ENCODE data around the gene AP5Z1.

The AP5Z1 gene

GRCh38 chr7:4831723-4832495 lies 56.5 kb downstream of the AP5Z1 start:
- H3K27ac ChIP-seq: no peak overlapping the region
- ChIA-PET CTCF (interaction anchor here (0.7 kb wide), 1 partner anchor 221 kb away, joined by 4 read pairs; no protein-coding TSS in a partner anchor), POLR2A (ENCODE audit: low non-redundant PET) (no interaction called here)
- TF ChIP-seq CTCF (conservative IDR thresholded peaks at IDR 0.05; ENCODE audit: low read depth): no peak
- no peak for DNase-seq (ENCODE audit: low spot score)

DNA sequence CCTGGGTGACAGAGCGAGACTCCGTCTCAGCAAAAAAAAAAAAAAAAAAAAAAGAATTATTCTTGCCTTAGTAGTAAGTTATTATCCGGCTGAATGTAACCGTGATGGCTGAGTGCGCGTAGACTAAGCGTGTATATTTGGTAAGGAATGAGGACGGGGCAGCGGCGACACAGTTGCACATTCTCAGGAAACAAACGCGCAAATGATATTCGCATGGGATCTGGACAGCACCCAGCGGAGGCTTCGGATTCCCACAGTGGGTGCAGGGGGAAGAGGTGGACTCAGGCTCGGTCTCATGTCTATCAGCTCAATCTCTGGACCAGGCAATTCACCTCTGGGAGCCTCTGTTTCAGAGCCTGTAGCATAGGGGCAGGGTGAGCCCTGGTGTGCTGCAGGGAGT lies 57.3 kb downstream of the AP5Z1 start:
- no peak for TF ChIP-seq CTCF (conservative IDR thresholded peaks at IDR 0.05; ENCODE audit: low read depth)
- ChIA-PET POLR2A (ENCODE audit: low non-redundant PET) (no interaction called here), CTCF (no interaction called here)
- H3K27ac ChIP-seq: no peak overlapping the region
- DNase-seq (ENCODE audit: low spot score): no peak

- H3K27ac ChIP-seq: no peak overlapping the region
- no peak for DNase-seq (ENCODE audit: low spot score)
- ChIA-PET POLR2A (ENCODE audit: low non-redundant PET) (no interaction called here), CTCF (interaction anchor here (0.6 kb wide), 1 partner anchor 51 kb away, joined by 3 read pairs; no protein-coding TSS in a partner anchor)
- no peak for TF ChIP-seq CTCF (conservative IDR thresholded peaks at IDR 0.05; ENCODE audit: low read depth)
These were observed 57.8 kb downstream of the AP5Z1 start for GRCh38 chr7:4833176-4833575.

DNA sequence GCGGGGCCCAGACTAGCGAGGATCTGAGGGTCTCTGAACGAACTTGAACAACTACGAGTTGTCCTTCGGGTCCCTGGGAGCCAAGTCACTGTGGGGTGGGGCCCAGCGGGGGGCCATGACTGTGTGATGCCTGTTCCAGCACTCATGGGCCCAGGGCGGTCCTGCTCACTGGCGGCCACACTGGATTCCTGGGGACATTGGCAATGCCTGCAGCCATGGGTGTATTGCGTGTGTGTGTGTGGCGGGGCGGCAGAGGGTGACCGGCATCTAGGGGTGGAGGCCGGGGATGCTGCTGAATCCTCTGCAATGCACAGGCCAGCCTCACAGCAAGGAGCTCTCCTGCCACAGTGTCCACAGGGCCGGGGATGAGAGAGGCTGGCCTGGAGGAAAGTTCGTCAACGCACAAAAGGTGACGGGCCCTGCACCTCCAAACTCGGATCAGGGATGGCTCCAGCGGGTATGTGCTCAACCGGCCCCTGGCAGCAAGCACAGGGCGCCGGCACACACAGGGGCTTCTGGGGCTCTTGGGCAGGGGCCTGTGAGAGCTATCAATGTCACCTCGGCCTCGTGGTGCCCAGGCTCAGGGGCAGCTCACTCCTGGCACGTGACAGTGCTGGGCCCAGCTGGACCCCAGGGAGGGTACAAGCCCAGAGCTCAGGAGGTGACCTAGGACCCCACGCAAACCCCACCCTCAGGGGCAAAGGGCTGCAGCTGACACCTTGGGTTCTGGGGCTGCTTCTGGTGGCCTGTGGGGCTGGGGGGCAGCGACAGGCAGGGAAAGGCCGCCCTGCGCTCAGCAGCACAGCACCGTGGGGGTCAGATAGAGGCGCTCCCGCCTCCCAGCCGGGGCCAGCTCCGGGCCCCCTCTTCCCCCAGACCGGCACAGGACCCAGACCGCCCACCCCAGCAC lies 58.5 kb downstream of the AP5Z1 start:
- CTCF ChIA-PET: interaction anchor here (0.6 kb wide), 2 partner anchors 50 to 54 kb away, joined by 3 read pairs; no protein-coding TSS in a partner anchor
- POLR2A ChIA-PET (ENCODE audit: low non-redundant PET): no interaction called here
- DNase-seq (ENCODE audit: low spot score): no peak
- TF ChIP-seq CTCF (conservative IDR thresholded peaks at IDR 0.05; ENCODE audit: low read depth): no peak
- H3K27ac ChIP-seq: no peak overlapping the region

DNA sequence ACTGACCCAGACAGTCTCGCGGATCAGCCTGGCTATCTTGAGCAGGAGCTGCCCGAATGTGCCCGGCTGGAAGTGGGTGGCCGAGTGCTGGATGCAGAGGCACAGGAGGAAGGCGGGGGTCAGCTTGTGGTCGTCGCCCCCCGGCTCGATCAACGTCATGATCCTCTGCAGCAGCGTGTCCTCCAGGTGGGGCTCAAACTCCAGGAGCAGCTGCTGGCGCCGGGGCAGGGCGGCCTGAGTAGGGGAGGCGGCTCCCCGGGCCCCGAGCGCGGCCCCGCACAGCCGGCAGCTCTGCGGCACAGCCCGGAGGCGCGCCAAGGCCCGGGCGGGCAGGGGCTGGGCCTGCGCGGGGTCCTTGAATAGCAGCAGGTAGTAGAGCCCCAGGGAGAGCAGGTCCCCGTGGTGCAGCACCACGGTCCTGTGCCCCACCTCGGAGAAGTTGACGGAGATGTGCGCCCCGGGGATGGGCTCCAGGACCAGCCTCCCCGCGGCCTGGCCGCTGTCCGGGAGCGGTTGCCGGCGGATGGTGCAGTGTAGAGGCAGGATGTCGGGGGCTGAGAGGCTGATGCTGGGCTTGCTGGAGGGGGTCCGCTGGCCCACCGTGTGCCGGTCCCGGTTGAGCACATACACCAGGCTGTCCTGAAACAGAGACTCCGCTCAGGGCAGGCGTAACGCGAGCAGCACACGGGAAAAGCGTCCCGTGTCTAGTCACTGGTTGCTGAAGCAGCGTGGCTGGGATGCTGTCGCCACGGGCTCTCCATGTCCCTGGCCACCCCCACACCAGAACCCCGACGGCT lies 59.4 kb downstream of the AP5Z1 start:
- no peak overlapping the region for H3K27ac ChIP-seq
- POLR2A ChIA-PET (ENCODE audit: low non-redundant PET): no interaction called here
- DNase-seq (ENCODE audit: low spot score): no peak
- no peak for TF ChIP-seq CTCF (conservative IDR thresholded peaks at IDR 0.05; ENCODE audit: low read depth)
- CTCF ChIA-PET: interaction anchor here (0.6 kb wide), 1 partner anchor 54 kb away, joined by 3 read pairs; no protein-coding TSS in a partner anchor
